Endothelial cell of umbilical vein (primary cell): Measurements from ENCODE around the gene PRPSAP1. TPM values are rescaled to one million over a fixed set of nuclear protein-coding genes. Genes with fewer than 3 reads are reported as not detected.

Source experiments
- BruUV-seq: library from RNA; stranded (reverse); fragments of 400-500 nt; replicated peaks from 2 replicates; lab custom pipeline; 2021; lab: Mats Ljungman, UMichigan
- CTCF ChIA-PET: fragments of 300-600, 350-600 bp; sonication (Branson Sonifier 250); formaldehyde crosslinking; loops from one replicate; lab custom pipeline; 2021; ENCODE audit warnings: antibody characterized with exemption, inconsistent platforms; lab: Charles Lee
- POLR2A ChIA-PET: fragments of 300-600, 350-600 bp; sonication (Branson Sonifier 250); formaldehyde crosslinking; loops from one replicate; lab custom pipeline; 2021; ENCODE audit warnings: antibody characterized with exemption, inconsistent platforms; lab: Charles Lee
- DNase-seq: peaks from one replicate; pipeline ENCODE4 v3.0.0-alpha.2; 2011; ENCODE audit warnings: low read depth, low spot score
- FAIRE-seq: peaks from 2 replicates; lab custom pipeline; 2011; peaks lifted over from hg19 to GRCh38; lab: Jason Lieb, UNC
- H2AFZ ChIP-seq: 2 replicates; pipeline ENCODE4 v1.6.0; 2012; ENCODE audit warnings: low read depth, low read length, control low read depth, inconsistent platforms
- H3K27ac ChIP-seq: 2 replicates; pipeline ENCODE4 v1.5.1; 2011; ENCODE audit warnings: low read depth, mild to moderate bottlenecking, control low read depth, low read length, moderate library complexity; ENCODE audit not compliant: insufficient read depth
- H3K27me3 ChIP-seq, 2 experiments: 2 replicates each; pipeline versions ENCODE4 v1.6.0 to v1.6.1; 2011; ENCODE audit warnings: low read length in 2 of 2, mixed read lengths in 1 of 2; ENCODE audit not compliant: control insufficient read depth in 2 of 2, insufficient read depth in 2 of 2
- H3K36me3 ChIP-seq, 2 experiments: 2 replicates in 1 of 2; 3 replicates in 1 of 2; pipeline ENCODE4 v1.5.1; 2011; ENCODE audit warnings: low read length in 2 of 2, mild to moderate bottlenecking in 1 of 2, moderate library complexity in 1 of 2; ENCODE audit not compliant: control insufficient read depth in 2 of 2, insufficient read depth in 2 of 2; ENCODE audit errors: extremely low read depth in 1 of 2
- H3K4me1 ChIP-seq: 3 replicates; pipeline ENCODE4 v1.5.1; 2011; ENCODE audit warnings: mild to moderate bottlenecking, low read length; ENCODE audit not compliant: control insufficient read depth, insufficient read depth; ENCODE audit errors: extremely low read depth
- H3K4me2 ChIP-seq: 2 replicates; pipeline ENCODE4 v1.6.1; 2011; ENCODE audit warnings: low read length, control low read depth, mixed read lengths; ENCODE audit not compliant: insufficient read depth
- H3K4me3 ChIP-seq, 3 experiments: fragments of 200-600 bp in 1 of 3; sonication (generic), shearing (Covaris generic) in 1 of 3; replicated peaks in 1 of 3; 2 replicates each; pipeline ENCODE4 v1.5.1; 2011 to 2016; ENCODE audit warnings: control low read depth in 3 of 3, low read length in 3 of 3, mild to moderate bottlenecking in 2 of 3, inconsistent platforms in 1 of 3, low read depth in 1 of 3, moderate library complexity in 1 of 3; ENCODE audit not compliant: insufficient read depth in 1 of 3
- H3K79me2 ChIP-seq: 2 replicates; pipeline ENCODE4 v1.6.0; 2012; ENCODE audit warnings: low read length, inconsistent platforms; ENCODE audit not compliant: control insufficient read depth, insufficient read depth
- H3K9ac ChIP-seq: replicated peaks from 2 replicates; pipeline ENCODE3; 2011; ENCODE audit warnings: low read length, control low read depth; ENCODE audit not compliant: insufficient read depth; ENCODE audit errors: extremely low read depth
- H3K9me1 ChIP-seq: replicated peaks from 3 replicates; pipeline ENCODE4 v1.6.0; 2011; ENCODE audit warnings: mild to moderate bottlenecking, low read length; ENCODE audit not compliant: control insufficient read depth, insufficient read depth; ENCODE audit errors: extremely low read depth
- H3K9me3 ChIP-seq: replicated peaks from 2 replicates; pipeline ENCODE4 v1.5.1; 2012; ENCODE audit warnings: low read length, inconsistent platforms; ENCODE audit not compliant: control insufficient read depth, insufficient read depth
- H4K20me1 ChIP-seq: replicated peaks from 2 replicates; pipeline ENCODE3; 2011; ENCODE audit warnings: mild to moderate bottlenecking, low read length; ENCODE audit not compliant: control insufficient read depth, insufficient read depth; ENCODE audit errors: extremely low read depth
- EZH2 ChIP-seq: IDR thresholded peaks from 2 replicates; pipeline ENCODE4 v1.6.1; 2012; ENCODE audit warnings: borderline replicate concordance, low read depth, mild to moderate bottlenecking, moderate library complexity, low read length, inconsistent platforms; ENCODE audit not compliant: severe bottlenecking
- FOS ChIP-seq: IDR thresholded peaks from 2 replicates; pipeline ENCODE4 v1.6.1; 2011; ENCODE audit warnings: mild to moderate bottlenecking, low read length, moderate library complexity, borderline replicate concordance; ENCODE audit not compliant: insufficient read depth
- GATA2 ChIP-seq: IDR thresholded peaks from 2 replicates; pipeline ENCODE4 v1.7.0; 2011; ENCODE audit warnings: low read depth, mild to moderate bottlenecking, moderate library complexity, mixed read lengths, low read length; ENCODE audit not compliant: insufficient read length, insufficient read depth
- JUN ChIP-seq: IDR thresholded peaks from 2 replicates; pipeline ENCODE4 v1.6.1; 2011; ENCODE audit warnings: borderline replicate concordance, low read depth; ENCODE audit not compliant: insufficient read length, insufficient read depth
- MYC ChIP-seq: IDR thresholded peaks from one replicate; pipeline ENCODE4 v1.6.1; 2011; ENCODE audit warnings: mild to moderate bottlenecking, low read depth, low read length
- POLR2A ChIP-seq: IDR thresholded peaks from 2 replicates; pipeline ENCODE4 v1.6.1; 2012; ENCODE audit warnings: low read depth, mild to moderate bottlenecking, control low read depth, low read length
- POLR2AphosphoS5 ChIP-seq: IDR thresholded peaks from 2 replicates; pipeline ENCODE4 v1.6.1; 2012; ENCODE audit warnings: low read depth, mild to moderate bottlenecking, control low read depth, low read length, moderate library complexity; ENCODE audit not compliant: insufficient read depth
- dilution Hi-C: fragments of 300-500 bp; cut with MboI; formaldehyde crosslinking; loops from one replicate; pipeline ENCODE4 v1.15.0; 2019; ENCODE audit warnings: low sequenced_read_pairs; ENCODE audit not compliant: extremely low pct_ligation_motif_present
- intact Hi-C: fragments of 100-400 bp; cut with micrococcal nuclease; formaldehyde crosslinking; loops from one replicate; pipeline ENCODE4 v1.10.0; 2022
- polyA plus RNA-seq, 4 experiments: library from polyadenylated mRNA; depleted of rRNA in 3 of 4; stranded (reverse) in 3 of 4; unstranded in 1 of 4; fragments of >200 nt; gene quantifications; 2 replicates each; pipeline versions ENCODE4 v1.2.1 to v1.2.3, GENCODE V29; 2011 to 2012; ENCODE audit warnings: missing spikeins in 1 of 4
- total RNA-seq: library from RNA; stranded (reverse); gene quantifications from 2 replicates; pipeline ENCODE4 v1.2.3, GENCODE V29; 2021
- TF ChIP-seq, protein P1 (sequence below), 2 donors: IDR thresholded peaks; 1 replicate in 1 of 2; 2 replicates in 1 of 2; pipeline ENCODE4 v1.5.1; 2011; ENCODE audit warnings: low read length in 2 of 2, mild to moderate bottlenecking in 2 of 2, moderate library complexity in 2 of 2, control low read depth in 1 of 2, inconsistent platforms in 1 of 2, low read depth in 1 of 2; ENCODE audit not compliant: insufficient read depth in 1 of 2; ENCODE audit errors: extremely low read depth in 1 of 2
- TF ChIP-seq, protein P2 (sequence below): IDR thresholded peaks from 2 replicates; pipeline ENCODE4 v1.6.1; 2011; ENCODE audit not compliant: insufficient read depth, insufficient read length

The PRPSAP1 gene
- total and polyA plus RNA-seq, 2 donors (not counting 3 experiments of a cell fraction or from before 2014, with no cell fraction given): 90.2 to 123 TPM

DNA sequence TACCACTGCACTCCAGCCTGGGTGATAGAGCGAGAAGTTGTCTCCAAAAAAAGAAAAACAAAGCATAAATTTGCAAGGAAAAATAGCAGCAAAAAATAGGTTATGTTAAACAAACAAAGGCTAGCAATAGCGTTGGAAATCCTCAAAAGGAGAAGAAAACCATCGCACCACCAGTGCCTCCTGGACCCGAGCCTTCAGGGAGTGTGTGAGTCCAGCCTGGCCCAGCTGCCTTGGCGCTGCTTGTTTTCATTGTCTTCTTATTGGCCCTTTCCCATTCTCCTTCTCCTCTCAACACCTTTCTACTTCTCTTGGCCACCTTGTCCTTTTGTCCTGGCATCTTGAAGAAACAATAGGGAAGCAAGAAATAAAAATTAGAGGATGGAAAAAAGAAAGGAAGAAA is 93.0 kb downstream of the PRPSAP1 start:
- POLR2A ChIA-PET: no interaction called here
- CTCF ChIA-PET: no interaction called here
- Histone ChIP-seq H3K4me2 (no peak overlapping the region), H3K36me3 (no peaks in the 10 kb centered on the region), H3K9me3 (no peaks in the 10 kb centered on the region), H3K4me1 (peaks cover 35% of the 10 kb centered on the region), H3K4me3 (no peak overlapping the region), H4K20me1 (no peaks in the 10 kb centered on the region), H3K9ac (no peak overlapping the region), H3K9me1 (no peaks in the 10 kb centered on the region), H2AFZ (peak overlapping the region; percentile 29), H3K27me3 (no peaks in the 10 kb centered on the region), H3K27ac (no peak overlapping the region), H3K79me2 (peaks cover under 1% of the 10 kb centered on the region)
- dilution Hi-C loops: no loop called here
- FAIRE-seq: no peak
- TF ChIP-seq JUN (no peak), GATA2 (no peak), POLR2A (no peak), FOS (no peak)
- TF ChIP-seq, protein P1, sequence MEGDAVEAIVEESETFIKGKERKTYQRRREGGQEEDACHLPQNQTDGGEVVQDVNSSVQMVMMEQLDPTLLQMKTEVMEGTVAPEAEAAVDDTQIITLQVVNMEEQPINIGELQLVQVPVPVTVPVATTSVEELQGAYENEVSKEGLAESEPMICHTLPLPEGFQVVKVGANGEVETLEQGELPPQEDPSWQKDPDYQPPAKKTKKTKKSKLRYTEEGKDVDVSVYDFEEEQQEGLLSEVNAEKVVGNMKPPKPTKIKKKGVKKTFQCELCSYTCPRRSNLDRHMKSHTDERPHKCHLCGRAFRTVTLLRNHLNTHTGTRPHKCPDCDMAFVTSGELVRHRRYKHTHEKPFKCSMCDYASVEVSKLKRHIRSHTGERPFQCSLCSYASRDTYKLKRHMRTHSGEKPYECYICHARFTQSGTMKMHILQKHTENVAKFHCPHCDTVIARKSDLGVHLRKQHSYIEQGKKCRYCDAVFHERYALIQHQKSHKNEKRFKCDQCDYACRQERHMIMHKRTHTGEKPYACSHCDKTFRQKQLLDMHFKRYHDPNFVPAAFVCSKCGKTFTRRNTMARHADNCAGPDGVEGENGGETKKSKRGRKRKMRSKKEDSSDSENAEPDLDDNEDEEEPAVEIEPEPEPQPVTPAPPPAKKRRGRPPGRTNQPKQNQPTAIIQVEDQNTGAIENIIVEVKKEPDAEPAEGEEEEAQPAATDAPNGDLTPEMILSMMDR (IDR thresholded peaks at IDR 0.05; ENCODE audit: extremely low read depth in 1 of 2, insufficient read depth in 1 of 2, low read depth in 1 of 2, low read length in 2 of 2): no peak
- DNase-seq: no peak
- BruUV-seq: no TSS peak
- intact Hi-C loops: loop anchor here (5.0 kb wide), 1 partner anchor 138 kb away; no protein-coding TSS in a partner anchor

DNA sequence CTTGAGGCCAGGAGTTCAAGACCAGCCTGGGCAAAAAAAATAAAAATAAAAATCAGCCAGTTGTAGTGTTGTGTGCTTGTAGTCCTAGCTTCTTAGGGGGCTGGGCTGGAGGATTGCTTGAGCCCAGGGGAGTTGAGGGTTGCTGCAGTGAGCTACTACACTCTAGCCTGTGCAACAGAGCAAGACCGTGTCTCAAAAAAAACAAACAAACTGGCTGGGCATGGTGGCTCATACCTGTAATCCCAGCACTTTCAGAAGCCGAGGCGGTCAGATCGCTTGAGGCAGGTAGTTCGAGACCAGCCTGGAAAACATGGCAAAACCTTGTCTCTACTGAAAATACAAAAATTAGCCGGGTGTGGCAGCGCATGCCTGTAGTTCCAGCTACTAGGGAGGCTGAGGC is 93.5 kb downstream of the PRPSAP1 start:
- BruUV-seq: no TSS peak
- no peaks in the 10 kb centered on the region for H4K20me1 ChIP-seq
- H3K9me3 ChIP-seq: no peaks in the 10 kb centered on the region
- dilution Hi-C loops (no loop called here), intact Hi-C loops (loop anchor here (5.0 kb wide), 1 partner anchor 138 kb away; no protein-coding TSS in a partner anchor)
- no peak overlapping the region for H3K4me3 ChIP-seq
- H2AFZ ChIP-seq: no peak overlapping the region
- ChIA-PET POLR2A (no interaction called here), CTCF (interaction anchor here (0.7 kb wide), 1 partner anchor 28 kb away, joined by 3 read pairs; no protein-coding TSS in a partner anchor)
- no peaks in the 10 kb centered on the region for H3K79me2 ChIP-seq
- H3K9me1 ChIP-seq: no peaks in the 10 kb centered on the region
- no peak overlapping the region for H3K9ac ChIP-seq
- DNase-seq (no peak), FAIRE-seq (no peak)
- H3K4me2 ChIP-seq: no peak overlapping the region
- no peaks in the 10 kb centered on the region for H3K27me3 ChIP-seq
- peaks cover 35% of the 10 kb centered on the region for H3K4me1 ChIP-seq
- H3K36me3 ChIP-seq: no peaks in the 10 kb centered on the region
- TF ChIP-seq EZH2: no peak
- TF ChIP-seq FOS: no peak
- TF ChIP-seq POLR2AphosphoS5: no peak
- TF ChIP-seq, protein P2, sequence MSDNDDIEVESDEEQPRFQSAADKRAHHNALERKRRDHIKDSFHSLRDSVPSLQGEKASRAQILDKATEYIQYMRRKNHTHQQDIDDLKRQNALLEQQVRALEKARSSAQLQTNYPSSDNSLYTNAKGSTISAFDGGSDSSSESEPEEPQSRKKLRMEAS: no peak
- TF ChIP-seq, protein P1 (IDR thresholded peaks at IDR 0.05; ENCODE audit: extremely low read depth in 1 of 2, insufficient read depth in 1 of 2, low read depth in 1 of 2, low read length in 2 of 2): no peak
- TF ChIP-seq MYC: no peak
- TF ChIP-seq JUN: no peak
- TF ChIP-seq GATA2: no peak
- TF ChIP-seq POLR2A: no peak
- H3K27ac ChIP-seq: no peak overlapping the region
